ENCODE results near the gene PPP1R3F.

The PPP1R3F gene

GRCh38 chrX:49238735-49239134 is 30.9 kb upstream of the PPP1R3F start:
- no peak for DNase-seq (ENCODE audit: low read depth in 1 of 2, low spot score in 1 of 2)
- TF ChIP-seq POLR2AphosphoS5 (IDR thresholded peaks at IDR 0.05; ENCODE audit: low read depth) = no peak
- no peak for TF ChIP-seq CTCF (IDR thresholded peaks at IDR 0.05; ENCODE audit: insufficient read depth, low read length)
- no peak for TF ChIP-seq SPI1 (IDR thresholded peaks at IDR 0.05; ENCODE audit: borderline replicate concordance, low read depth)
- TF ChIP-seq GABPA (IDR thresholded peaks at IDR 0.05; ENCODE audit: low read depth) = no peak
- TF ChIP-seq REST (IDR thresholded peaks at IDR 0.05; ENCODE audit: insufficient replicate concordance, low read depth) = no peak
- H3K4me3 ChIP-seq (replicated peaks; ENCODE audit: insufficient read depth, low read length) = no peak overlapping the region
- H3K27ac ChIP-seq (replicated peaks) = no peak overlapping the region
- no peaks in the 10 kb centered on the region for H3K27me3 ChIP-seq (ENCODE audit: insufficient read depth, poor library complexity, severe bottlenecking)

GRCh38 chrX:49242545-49243066 is 27.0 kb upstream of the PPP1R3F start:
- Histone ChIP-seq H3K27ac (replicated peaks) (no peak overlapping the region), H3K27me3 (ENCODE audit: insufficient read depth, poor library complexity, severe bottlenecking) (no peaks in the 10 kb centered on the region), H3K4me3 (replicated peaks; ENCODE audit: insufficient read depth, low read length) (no peak overlapping the region)
- DNase-seq (ENCODE audit: low read depth in 1 of 2, low spot score in 1 of 2) = no peak
- TF ChIP-seq CTCF (IDR thresholded peaks at IDR 0.05; ENCODE audit: insufficient read depth, low read length) (no peak), SPI1 (IDR thresholded peaks at IDR 0.05; ENCODE audit: borderline replicate concordance, low read depth) (no peak), GABPA (IDR thresholded peaks at IDR 0.05; ENCODE audit: low read depth) (no peak), POLR2AphosphoS5 (IDR thresholded peaks at IDR 0.05; ENCODE audit: low read depth) (no peak), REST (IDR thresholded peaks at IDR 0.05; ENCODE audit: insufficient replicate concordance, low read depth) (no peak)

GRCh38 chrX:49243166-49243565 is 26.4 kb upstream of the PPP1R3F start:
- DNase-seq (ENCODE audit: low read depth in 1 of 2, low spot score in 1 of 2) = no peak
- H3K27me3 ChIP-seq (ENCODE audit: insufficient read depth, poor library complexity, severe bottlenecking) = no peaks in the 10 kb centered on the region
- H3K27ac ChIP-seq (replicated peaks) = no peak overlapping the region
- TF ChIP-seq CTCF (IDR thresholded peaks at IDR 0.05; ENCODE audit: insufficient read depth, low read length) (no peak), GABPA (IDR thresholded peaks at IDR 0.05; ENCODE audit: low read depth) (no peak), POLR2AphosphoS5 (IDR thresholded peaks at IDR 0.05; ENCODE audit: low read depth) (no peak)
- no peak overlapping the region for H3K4me3 ChIP-seq (replicated peaks; ENCODE audit: insufficient read depth, low read length)

- TF ChIP-seq GABPA (IDR thresholded peaks at IDR 0.05; ENCODE audit: low read depth) = no peak
- no peak for TF ChIP-seq SPI1 (IDR thresholded peaks at IDR 0.05; ENCODE audit: borderline replicate concordance, low read depth)
- TF ChIP-seq POLR2AphosphoS5 (IDR thresholded peaks at IDR 0.05; ENCODE audit: low read depth) = no peak
- TF ChIP-seq REST (IDR thresholded peaks at IDR 0.05; ENCODE audit: insufficient replicate concordance, low read depth) = no peak
- no peak for TF ChIP-seq CTCF (IDR thresholded peaks at IDR 0.05; ENCODE audit: insufficient read depth, low read length)
- no peak for DNase-seq (ENCODE audit: low read depth in 1 of 2, low spot score in 1 of 2)
- H3K27me3 ChIP-seq (ENCODE audit: insufficient read depth, poor library complexity, severe bottlenecking) = no peaks in the 10 kb centered on the region
- H3K27ac ChIP-seq (replicated peaks) = no peak overlapping the region
- H3K4me3 ChIP-seq (replicated peaks; ENCODE audit: insufficient read depth, low read length) = no peak overlapping the region
Measured at GRCh38 chrX:49244207-49244606, 25.4 kb upstream of the PPP1R3F start.

All from HL-60 (cell line).